Measurements from ENCODE around the gene SPATC1L. TPM values are rescaled to one million over a fixed set of nuclear protein-coding genes. Genes with fewer than 3 reads are reported as not detected.

The SPATC1L gene
- polyA plus RNA-seq, 1 donor from 2014 or later: 20.6 TPM

- Histone ChIP-seq H2AFZ (ENCODE audit: low read depth, low read length) (no peak overlapping the region), H4K20me1 (ENCODE audit: insufficient read depth) (no peaks in the 10 kb centered on the region), H3K4me2 (ENCODE audit: low read length) (no peak overlapping the region), H3K27me3 (ENCODE audit: insufficient read depth, low read depth, low read length) (no peaks in the 10 kb centered on the region), H3F3A (ENCODE audit: insufficient read depth, low read length, poor library complexity, severe bottlenecking) (no peaks in the 10 kb centered on the region), H3K9ac (ENCODE audit: low read length) (no peak overlapping the region), H3K4me3 (ENCODE audit: low read length) (no peak overlapping the region), H3K27ac (ENCODE audit: low read length) (no peak overlapping the region), H3K36me3 (ENCODE audit: insufficient read depth, low read length) (no peaks in the 10 kb centered on the region), H3K9me3 (ENCODE audit: low read length) (no peaks in the 10 kb centered on the region), H3K79me2 (replicated peaks; ENCODE audit: insufficient read depth, low read length) (no peaks in the 10 kb centered on the region), H3K9me2 (ENCODE audit: insufficient read depth, low read length) (no peaks in the 10 kb centered on the region)
- no peak for TF ChIP-seq RAD21 (conservative IDR thresholded peaks at IDR 0.05)
- TF ChIP-seq SMC3 (conservative IDR thresholded peaks at IDR 0.05; ENCODE audit: poor library complexity): no peak
- no peak for TF ChIP-seq TAF1 (IDR thresholded peaks at IDR 0.05; ENCODE audit: low read depth)
- TF ChIP-seq EP300 (conservative IDR thresholded peaks at IDR 0.05; ENCODE audit: poor library complexity, severe bottlenecking): no peak
- TF ChIP-seq MXI1 (conservative IDR thresholded peaks at IDR 0.05; ENCODE audit: poor library complexity, severe bottlenecking): no peak
- no peak for TF ChIP-seq EZH2 (IDR thresholded peaks at IDR 0.05; ENCODE audit: borderline replicate concordance, insufficient read depth, low read length, poor library complexity, severe bottlenecking)
Measured at GRCh38 chr21:46131838-46132651, 52.2 kb downstream of the SPATC1L start.

- Histone ChIP-seq H3F3A (ENCODE audit: insufficient read depth, low read length, poor library complexity, severe bottlenecking) (no peaks in the 10 kb centered on the region), H3K9me3 (ENCODE audit: low read length) (no peaks in the 10 kb centered on the region), H3K9me2 (ENCODE audit: insufficient read depth, low read length) (no peaks in the 10 kb centered on the region), H3K27ac (ENCODE audit: low read length) (no peak overlapping the region), H3K9ac (ENCODE audit: low read length) (no peak overlapping the region), H3K79me2 (replicated peaks; ENCODE audit: insufficient read depth, low read length) (no peaks in the 10 kb centered on the region), H4K20me1 (ENCODE audit: insufficient read depth) (no peaks in the 10 kb centered on the region), H3K27me3 (ENCODE audit: insufficient read depth, low read depth, low read length) (no peaks in the 10 kb centered on the region), H3K4me2 (ENCODE audit: low read length) (no peak overlapping the region), H3K36me3 (ENCODE audit: insufficient read depth, low read length) (no peaks in the 10 kb centered on the region), H2AFZ (ENCODE audit: low read depth, low read length) (no peak overlapping the region), H3K4me3 (ENCODE audit: low read length) (no peak overlapping the region)
- TF ChIP-seq TAF1 (IDR thresholded peaks at IDR 0.05; ENCODE audit: low read depth) (no peak), EZH2 (IDR thresholded peaks at IDR 0.05; ENCODE audit: borderline replicate concordance, insufficient read depth, low read length, poor library complexity, severe bottlenecking) (no peak), POLR2AphosphoS5 (IDR thresholded peaks at IDR 0.05) (no peak), CTCF (IDR thresholded peaks at IDR 0.05; ENCODE audit: poor library complexity, severe bottlenecking) (no peak), RAD21 (conservative IDR thresholded peaks at IDR 0.05) (no peak), SMC3 (conservative IDR thresholded peaks at IDR 0.05; ENCODE audit: poor library complexity) (no peak), MXI1 (conservative IDR thresholded peaks at IDR 0.05; ENCODE audit: poor library complexity, severe bottlenecking) (no peak), REST (IDR thresholded peaks at IDR 0.05; ENCODE audit: borderline replicate concordance) (no peak), EP300 (conservative IDR thresholded peaks at IDR 0.05; ENCODE audit: poor library complexity, severe bottlenecking) (no peak)
Measured at GRCh38 chr21:46131588-46131837, 52.7 kb downstream of the SPATC1L start.
